Measurements from ENCODE around the gene RBMX2. TPM values are rescaled to one million over a fixed set of nuclear protein-coding genes. Genes with fewer than 3 reads are reported as not detected.

Gene RBMX2
- total RNA-seq, 1 donor from 2014 or later, result 24.5 TPM

GRCh38 chrX:130444641-130445336 is 43.0 kb downstream of the RBMX2 start:
- no peaks in the 10 kb centered on the region for H3K4me1 Mint-ChIP-seq (ENCODE audit: unreplicated experiment)
- H3K4me3 Mint-ChIP-seq (ENCODE audit: unreplicated experiment), result no peak overlapping the region
- no peaks in the 10 kb centered on the region for H3K27me3 Mint-ChIP-seq (ENCODE audit: unreplicated experiment)
- no peak overlapping the region for H3K27ac Mint-ChIP-seq (ENCODE audit: unreplicated experiment)
- DNase-seq (ENCODE audit: low spot score), result no peak
- no peaks in the 10 kb centered on the region for H3K9me3 Mint-ChIP-seq (ENCODE audit: unreplicated experiment)
- no peaks in the 10 kb centered on the region for H3K36me3 Mint-ChIP-seq (ENCODE audit: low read depth, unreplicated experiment)
- no peak for TF ChIP-seq CTCF (IDR thresholded peaks at IDR 0.05; ENCODE audit: unreplicated experiment)

DNA sequence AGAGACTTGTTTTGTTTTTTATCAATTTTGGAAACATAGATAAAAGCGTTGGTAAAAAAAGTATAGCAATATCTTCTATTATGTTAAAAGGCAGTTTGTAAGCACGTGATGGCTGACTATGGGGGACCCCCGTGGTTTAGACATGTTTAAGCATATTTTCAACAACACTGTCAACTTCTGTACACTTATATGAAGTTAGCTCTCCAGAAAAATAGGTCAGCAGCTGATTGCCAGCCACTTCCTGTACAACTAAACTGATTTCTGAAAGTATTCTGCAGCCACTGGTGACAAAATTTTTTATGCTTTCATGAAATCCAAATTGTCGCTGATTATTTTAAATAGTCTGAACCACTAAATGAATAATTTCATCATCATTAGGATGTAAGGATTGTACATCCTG is 45.2 kb downstream of the RBMX2 start:
- no peaks in the 10 kb centered on the region for H3K4me1 Mint-ChIP-seq (ENCODE audit: unreplicated experiment)
- no peaks in the 10 kb centered on the region for H3K36me3 Mint-ChIP-seq (ENCODE audit: low read depth, unreplicated experiment)
- H3K9me3 Mint-ChIP-seq (ENCODE audit: unreplicated experiment), result no peaks in the 10 kb centered on the region
- no peak overlapping the region for H3K4me3 Mint-ChIP-seq (ENCODE audit: unreplicated experiment)
- no peak overlapping the region for H3K27ac Mint-ChIP-seq (ENCODE audit: unreplicated experiment)
- no peaks in the 10 kb centered on the region for H3K27me3 Mint-ChIP-seq (ENCODE audit: unreplicated experiment)
- DNase-seq (ENCODE audit: low spot score), result no peak
- no peak for TF ChIP-seq CTCF (IDR thresholded peaks at IDR 0.05; ENCODE audit: unreplicated experiment)

Other genes with a start within 250 kb of the RBMX2 start
- gene AIFM1, start 236.1 kb upstream of the RBMX2 start, total RNA-seq (ENCODE audit: unreplicated experiment), result 39.9 TPM
- gene RAB33A, start 230.0 kb upstream of the RBMX2 start, total RNA-seq (ENCODE audit: unreplicated experiment), result 4.1 TPM
- gene ZNF280C, start 133.1 kb upstream of the RBMX2 start, total RNA-seq (ENCODE audit: unreplicated experiment), result 7.4 TPM
- 14.5 TPM for gene SLC25A14, start 62.1 kb upstream of the RBMX2 start, total RNA-seq (ENCODE audit: unreplicated experiment)
- gene GPR119, start 16.3 kb upstream of the RBMX2 start, total RNA-seq (ENCODE audit: unreplicated experiment), result not detected